HepG2 (cell line): ENCODE results near the gene PPP2R2B. TPM values are rescaled to one million over a fixed set of nuclear protein-coding genes. Genes with fewer than 3 reads are reported as not detected.

Experiments used
- polyA plus RNA-seq, 8 experiments: library from polyadenylated mRNA; depleted of rRNA in 3 of 8; stranded (reverse) in 7 of 8; unstranded in 1 of 8; fragments of >200 nt; fragmentation: Illumina TruSeq in 4 of 8; extraction: Trizol in 4 of 8; gene quantifications; 2 replicates each; pipeline versions ENCODE4 v1.2.1 to v1.2.3, GENCODE V29; 2011 to 2016; ENCODE audit warnings: low read depth in 4 of 8, missing spikeins in 1 of 8, mixed read lengths in 1 of 8; ENCODE audit not compliant: insufficient read depth in 1 of 8
- small RNA-seq, 3 experiments: library from RNA; depleted of rRNA; stranded (forward); fragments of <200 nt; gene quantifications; one replicate each; pipeline ENCODE3, GENCODE V24; 2012; ENCODE audit warnings: low read depth in 2 of 3, low replicate concordance in 1 of 3; ENCODE audit not compliant: insufficient read length in 3 of 3, insufficient read depth in 2 of 3
- total RNA-seq, 5 experiments: library from RNA; depleted of rRNA; stranded (reverse); fragments of >200 nt; fragmentation: Illumina TruSeq; extraction: Trizol; gene quantifications; 2 replicates each; pipeline ENCODE4 v1.2.3, GENCODE V29; 2016; ENCODE audit warnings: low read depth in 1 of 5

The PPP2R2B gene
- total and polyA plus RNA-seq, 2 of the 13 experiments (the other 11 are each of a cell fraction or from before 2014, with no cell fraction given) = not detected

Small RNA genes lying within 50 kb of the gene (small RNA-seq; reads per million reads assigned to genes)
- gene RN7SL791P = 0 reads per million in 3 experiments
